CD4-positive, alpha-beta T cell treated with Interleukin-12 subunit alpha and Interleukin-12 subunit beta, for 1 hour (primary cell): ENCODE results near the gene GGNBP2.

Experiments used
- DNase-seq: peaks from one replicate; pipeline ENCODE4 v3.0.0-alpha.2; 2020

GGNBP2 gene

GRCh38 chr17:36576793-36577192 is 32.1 kb downstream of the GGNBP2 start:
- DNase-seq: no peak

- no peak for DNase-seq
These were observed 34.0 kb downstream of the GGNBP2 start for GRCh38 chr17:36578671-36579070.

DNA sequence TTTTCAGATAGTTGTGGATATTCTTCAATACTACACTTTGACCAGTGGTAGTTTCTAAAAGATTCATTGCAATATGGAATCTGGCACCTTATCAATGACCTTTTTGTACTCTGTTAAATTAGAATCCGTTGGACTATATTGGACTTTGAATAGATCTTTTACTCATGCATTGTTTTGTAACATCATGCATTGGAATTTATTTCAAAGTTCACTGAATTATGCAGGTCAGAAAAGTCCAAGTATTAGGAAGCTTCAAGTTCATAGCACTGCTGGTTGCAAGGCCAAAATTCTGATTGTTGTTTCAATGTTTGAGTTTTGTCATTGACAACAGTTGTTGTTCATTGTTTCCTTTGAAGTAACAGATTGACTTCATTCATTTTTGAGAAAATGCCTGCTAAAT is 39.1 kb downstream of the GGNBP2 start:
- no peak for DNase-seq

DNA sequence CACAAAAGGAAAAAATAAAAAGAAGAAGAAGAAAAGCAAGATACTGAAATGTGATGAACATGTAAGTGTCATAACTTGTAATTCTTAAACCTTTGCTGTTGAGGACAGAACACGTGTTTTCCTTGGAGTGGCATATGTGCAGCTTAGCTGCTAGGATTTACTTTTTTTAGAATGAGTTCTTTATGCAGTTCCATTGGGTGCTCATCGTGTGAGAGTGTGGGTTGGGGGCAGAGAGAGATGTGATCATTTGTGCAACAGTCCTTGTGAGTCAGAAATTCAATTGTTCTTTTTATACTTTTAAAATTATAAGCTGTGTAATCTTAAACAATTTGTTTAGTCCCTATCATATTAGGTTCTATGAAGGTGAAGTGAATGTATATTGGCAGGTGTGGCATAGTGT is 41.4 kb downstream of the GGNBP2 start:
- no peak for DNase-seq

- DNase-seq: no peak
These were observed 45.4 kb downstream of the GGNBP2 start for GRCh38 chr17:36590082-36590481.

DNA sequence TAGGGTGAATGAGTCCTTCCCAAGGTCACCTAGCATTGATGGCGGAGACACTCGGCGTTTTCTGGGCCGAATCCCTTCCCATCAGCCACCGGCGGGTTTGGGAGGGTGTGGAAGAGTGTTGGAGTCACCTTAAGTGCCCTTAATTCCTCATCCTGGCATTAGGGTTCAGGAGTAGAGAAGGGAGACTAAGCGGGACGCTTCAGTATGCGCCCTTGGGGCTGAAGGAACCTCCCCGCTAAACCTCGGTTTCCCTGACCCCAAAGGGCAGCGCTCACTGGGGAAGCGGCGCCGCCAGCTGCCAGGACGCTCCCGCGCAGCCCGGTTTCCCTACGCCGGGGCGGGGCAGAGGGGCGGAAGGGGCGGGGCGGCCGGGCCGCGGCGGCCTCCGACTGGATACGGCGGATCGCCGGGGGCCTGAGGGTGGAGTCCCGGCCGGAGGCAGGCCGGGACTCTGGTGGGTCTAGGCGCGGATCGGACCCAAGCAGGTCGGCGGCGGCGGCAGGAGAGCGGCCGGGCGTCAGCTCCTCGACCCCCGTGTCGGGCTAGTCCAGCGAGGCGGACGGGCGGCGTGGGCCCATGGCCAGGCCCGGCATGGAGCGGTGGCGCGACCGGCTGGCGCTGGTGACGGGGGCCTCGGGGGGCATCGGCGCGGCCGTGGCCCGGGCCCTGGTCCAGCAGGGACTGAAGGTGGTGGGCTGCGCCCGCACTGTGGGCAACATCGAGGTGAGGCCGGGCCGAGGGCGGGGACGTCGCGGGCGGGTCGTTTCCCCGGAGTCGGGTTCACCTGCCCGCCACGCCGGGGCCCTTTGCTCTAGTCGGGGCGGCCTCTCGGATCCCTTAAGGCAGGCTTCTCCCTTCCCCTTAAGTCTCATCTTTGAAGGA is 47.0 kb downstream of the GGNBP2 start, which contains the start of gene DHRS11:
DHRS11 (plus strand) TSS at position 446 of the 882 bp plus-strand sequence; CDS start at position 577, 131 bp downstream.
- peak; percentile 80 for DNase-seq

DNA sequence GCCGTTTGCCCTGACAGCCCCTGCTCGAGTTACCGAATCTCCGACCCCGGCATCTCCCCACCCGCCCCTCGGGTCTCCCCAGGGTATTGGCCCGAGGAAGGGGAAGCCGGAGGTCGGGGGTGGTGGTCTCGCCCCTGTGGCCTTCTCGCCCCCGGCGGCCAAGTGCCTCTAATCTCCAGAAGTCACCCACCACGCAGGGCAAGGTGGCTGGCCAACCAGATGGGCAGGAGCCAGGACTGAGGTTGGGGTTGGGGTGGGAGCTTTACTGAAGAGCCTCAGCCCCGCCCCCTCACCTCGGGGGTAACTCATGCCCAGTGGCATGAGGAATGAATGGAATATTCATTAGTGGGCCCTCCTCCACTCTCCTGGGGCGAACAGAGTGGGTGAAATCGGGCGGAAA is 47.6 kb downstream of the GGNBP2 start:
- no peak for DNase-seq

DNA sequence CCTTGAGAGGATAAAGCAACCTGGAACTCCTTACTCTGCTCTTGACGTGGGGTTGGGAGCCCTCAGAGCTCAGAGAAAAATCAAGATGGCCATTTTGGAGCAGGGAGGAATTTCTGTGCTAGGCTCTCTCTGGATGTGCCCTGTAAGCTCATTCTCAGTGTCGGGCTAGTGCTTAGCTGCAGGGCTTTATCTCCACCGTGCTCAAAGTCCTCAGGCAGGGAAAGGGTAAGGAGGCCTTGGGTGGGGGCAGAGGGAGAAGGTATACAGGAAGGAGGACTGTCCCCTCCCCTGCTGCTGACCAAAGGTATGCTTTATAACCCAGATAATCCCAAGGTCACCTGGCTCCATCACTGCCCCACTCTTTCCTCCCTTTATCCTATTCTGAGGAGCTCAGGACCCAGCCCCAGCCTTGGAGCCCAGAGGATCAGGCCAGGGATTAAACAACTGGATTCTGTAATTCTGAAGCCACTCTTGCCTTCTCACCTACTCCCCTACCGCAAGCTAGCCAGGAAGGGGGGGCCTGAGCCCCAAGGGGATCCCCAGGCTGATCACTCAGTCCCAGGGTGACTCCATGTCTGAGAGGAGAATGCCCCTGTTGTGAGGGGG is 48.1 kb downstream of the GGNBP2 start:
- DNase-seq: no peak

DNA sequence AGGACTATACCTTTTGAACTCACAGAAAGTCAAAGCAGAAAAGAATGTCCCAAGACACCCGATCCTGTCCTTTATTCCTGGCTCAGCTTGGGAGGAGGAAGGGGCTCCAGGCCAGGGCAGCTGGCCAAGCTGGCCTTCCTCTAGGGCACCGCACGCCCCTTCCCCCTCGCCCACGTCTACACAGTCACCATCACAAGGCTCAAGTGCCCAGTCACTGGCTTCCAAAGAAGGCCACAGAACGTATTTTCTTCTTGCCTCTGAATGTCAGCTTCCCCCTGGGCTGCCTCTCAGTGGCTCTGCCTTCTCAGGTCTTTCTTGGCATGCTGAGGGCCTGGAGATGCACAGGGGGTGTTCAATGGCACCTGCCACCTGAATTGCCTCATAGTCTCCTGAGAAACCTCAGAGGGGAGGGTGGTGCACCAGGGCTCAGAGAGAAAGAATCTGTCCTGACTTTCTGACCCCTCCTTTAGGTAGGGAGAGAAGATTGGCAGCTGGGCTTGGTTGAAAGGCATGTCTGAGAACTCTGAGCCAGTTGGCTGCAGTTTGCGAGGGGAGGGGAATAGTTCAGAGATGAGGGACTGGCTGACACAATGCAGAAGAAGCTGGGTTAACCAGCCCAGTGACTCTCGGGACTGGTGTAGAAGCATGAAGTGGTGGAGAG is 49.1 kb downstream of the GGNBP2 start:
- no peak for DNase-seq

GRCh38 chr17:36594626-36595401 is 50.1 kb downstream of the GGNBP2 start:
- no peak for DNase-seq

- DNase-seq: no peak
These were observed 52.5 kb downstream of the GGNBP2 start for GRCh38 chr17:36597226-36597625.

DNA sequence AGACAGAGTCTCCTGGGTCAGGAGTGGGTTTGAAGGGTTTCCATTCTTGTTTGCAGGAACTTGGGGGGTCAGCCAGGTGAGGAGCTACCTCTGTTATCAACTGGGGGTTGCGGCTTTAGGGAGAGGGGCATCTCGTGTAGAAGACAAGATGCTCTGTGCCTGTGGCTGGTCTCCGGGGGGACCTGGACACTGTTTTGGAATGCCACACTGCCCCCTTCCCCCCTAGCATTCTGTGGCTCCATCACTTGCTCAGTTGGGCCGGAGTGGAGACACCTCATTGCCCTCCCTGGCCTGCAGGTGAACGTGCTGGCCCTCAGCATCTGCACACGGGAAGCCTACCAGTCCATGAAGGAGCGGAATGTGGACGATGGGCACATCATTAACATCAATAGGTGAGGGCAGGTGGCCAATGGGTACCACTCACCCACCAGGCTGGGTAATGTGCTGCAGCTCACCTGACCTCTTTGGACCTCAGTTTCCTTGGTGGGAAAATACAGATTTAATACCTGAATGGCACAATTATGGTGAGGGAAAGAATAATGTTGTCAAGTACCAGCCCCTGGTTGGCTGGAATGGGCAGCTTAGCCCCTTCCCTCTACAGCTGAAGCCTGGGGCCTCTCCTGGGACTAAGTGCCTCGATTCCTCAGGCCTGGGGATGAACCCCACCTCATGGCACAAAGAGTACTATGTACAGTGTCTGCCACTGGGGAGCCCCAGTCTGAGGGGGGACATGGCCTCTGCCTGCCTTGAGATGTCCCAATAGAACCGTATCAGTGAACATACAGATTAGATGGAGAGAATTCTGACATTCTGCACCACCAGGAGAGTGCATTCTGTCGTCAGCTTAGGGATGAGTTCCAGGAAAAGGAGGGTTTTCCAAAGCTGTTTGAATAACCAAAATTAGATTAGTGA is 53.4 kb downstream of the GGNBP2 start:
- no peak for DNase-seq

DNA sequence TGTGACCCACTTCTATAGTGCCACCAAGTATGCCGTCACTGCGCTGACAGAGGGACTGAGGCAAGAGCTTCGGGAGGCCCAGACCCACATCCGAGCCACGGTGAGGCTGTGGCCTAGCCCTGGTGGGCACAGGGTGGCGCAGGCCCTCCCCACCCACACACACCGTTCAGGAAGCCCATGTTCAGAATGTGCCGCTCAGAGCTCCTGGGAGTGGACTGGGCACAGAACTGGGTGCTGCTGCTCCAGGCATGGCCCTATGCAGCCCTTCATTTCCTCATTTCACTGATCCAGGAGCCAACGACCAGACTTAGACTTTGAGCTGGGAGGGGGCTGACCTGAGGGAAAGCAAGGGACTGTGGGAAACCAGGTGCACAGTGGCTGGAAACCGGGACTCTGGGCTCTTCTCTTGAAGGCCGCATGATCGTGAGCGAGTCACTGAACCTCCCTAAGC is 54.3 kb downstream of the GGNBP2 start:
- no peak for DNase-seq

DNA sequence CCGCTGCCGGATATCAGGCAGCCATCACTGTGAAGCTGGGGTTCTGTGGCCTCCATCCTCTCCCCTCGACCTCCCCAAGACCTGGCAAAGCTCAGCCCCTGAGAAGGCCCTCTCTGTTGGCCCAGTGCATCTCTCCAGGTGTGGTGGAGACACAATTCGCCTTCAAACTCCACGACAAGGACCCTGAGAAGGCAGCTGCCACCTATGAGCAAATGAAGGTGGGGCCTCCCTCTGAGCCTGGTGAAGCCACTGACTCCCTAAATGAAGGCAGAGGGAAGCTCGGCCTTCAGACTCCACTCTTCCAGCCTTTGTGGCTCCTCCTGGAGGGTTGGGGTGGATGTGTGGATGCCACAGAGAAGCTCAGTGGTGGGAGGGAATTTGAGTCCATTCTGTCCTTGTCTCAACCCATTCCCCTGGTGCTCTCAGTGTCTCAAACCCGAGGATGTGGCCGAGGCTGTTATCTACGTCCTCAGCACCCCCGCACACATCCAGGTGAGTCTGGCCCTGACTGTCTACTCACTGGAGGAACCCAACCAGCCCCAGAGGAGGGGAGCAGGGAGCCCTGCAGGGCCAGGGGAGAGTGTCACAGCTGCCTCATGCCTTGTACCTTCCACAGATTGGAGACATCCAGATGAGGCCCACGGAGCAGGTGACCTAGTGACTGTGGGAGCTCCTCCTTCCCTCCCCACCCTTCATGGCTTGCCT is 55.0 kb downstream of the GGNBP2 start:
- DNase-seq: no peak

- DNase-seq: no peak
These were observed 55.7 kb downstream of the GGNBP2 start for GRCh38 chr17:36600465-36600864.

DNA sequence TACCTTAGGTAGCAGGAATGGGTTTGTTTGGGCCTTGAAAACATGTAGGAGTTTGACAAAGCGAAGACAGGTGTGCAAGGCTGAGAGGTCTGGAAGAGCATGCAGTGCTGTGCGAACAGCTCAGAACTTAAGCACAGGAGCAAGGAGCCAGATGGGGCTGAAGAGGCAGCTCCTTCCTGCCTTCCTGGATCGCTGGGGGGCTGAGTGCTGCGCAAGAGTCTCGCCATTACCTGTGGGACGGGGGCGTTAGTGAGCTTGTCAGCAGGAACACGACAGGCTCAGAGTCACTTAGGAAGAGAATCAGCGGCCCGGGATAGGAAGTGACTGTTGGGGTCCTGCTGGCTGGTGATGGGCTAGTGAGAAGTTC is 56.2 kb downstream of the GGNBP2 start:
- DNase-seq: no peak

DNA sequence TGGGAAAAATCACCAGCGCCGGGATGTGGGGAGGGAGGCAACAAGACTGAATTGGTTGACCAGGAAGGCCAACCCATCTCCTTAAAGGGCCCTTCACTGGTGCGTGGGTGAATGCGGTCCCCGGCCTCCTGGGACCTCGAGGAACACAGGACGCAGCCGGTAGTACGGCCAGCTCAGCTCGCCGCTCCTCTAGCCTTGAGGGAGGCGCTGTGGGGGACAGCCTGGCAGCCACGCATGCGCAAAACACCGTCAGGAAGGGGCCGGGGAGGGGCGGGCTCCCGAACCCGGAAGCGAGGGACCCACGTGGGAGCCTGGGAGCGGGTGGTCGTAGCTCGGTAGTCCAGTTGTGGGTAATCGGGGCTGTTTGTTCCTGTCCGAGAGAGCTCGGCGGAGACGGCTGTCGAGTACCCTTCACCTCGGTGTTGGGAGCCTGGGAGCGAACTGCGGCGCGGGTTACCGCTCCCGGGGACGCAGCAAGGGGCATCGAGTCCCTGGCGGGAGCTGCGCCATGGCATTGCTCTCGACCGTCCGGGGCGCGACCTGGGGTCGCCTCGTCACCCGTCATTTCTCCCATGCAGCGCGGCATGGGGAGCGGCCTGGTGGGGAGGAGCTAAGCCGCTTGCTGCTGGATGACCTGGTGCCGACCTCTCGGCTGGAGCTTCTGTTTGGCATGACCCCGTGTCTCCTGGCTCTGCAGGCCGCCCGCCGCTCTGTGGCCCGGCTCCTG is 56.7 kb downstream of the GGNBP2 start, which contains the start of gene MRM1:
MRM1 (plus strand) TSS at position 281 of the 727 bp plus-strand sequence; CDS start at position 509, 228 bp downstream.
- peak; percentile 92 for DNase-seq

GRCh38 chr17:36602030-36602748 is 57.5 kb downstream of the GGNBP2 start:
- DNase-seq: no peak

GRCh38 chr17:36602924-36603384 is 58.2 kb downstream of the GGNBP2 start:
- DNase-seq: peak; percentile 82
